HK-2 (cell line): ENCODE results near the gene THAP7.

ENCODE experiments used
- DNase-seq: peaks from one replicate; pipeline ENCODE4 v3.0.0-alpha.2; 2018; ENCODE audit not compliant: unreplicated experiment

Gene THAP7

GRCh38 chr22:21030621-21031544 is 29.0 kb upstream of the THAP7 start:
- no peak for DNase-seq

GRCh38 chr22:21030032-21030431 is 28.1 kb upstream of the THAP7 start:
- DNase-seq, result no peak

DNA sequence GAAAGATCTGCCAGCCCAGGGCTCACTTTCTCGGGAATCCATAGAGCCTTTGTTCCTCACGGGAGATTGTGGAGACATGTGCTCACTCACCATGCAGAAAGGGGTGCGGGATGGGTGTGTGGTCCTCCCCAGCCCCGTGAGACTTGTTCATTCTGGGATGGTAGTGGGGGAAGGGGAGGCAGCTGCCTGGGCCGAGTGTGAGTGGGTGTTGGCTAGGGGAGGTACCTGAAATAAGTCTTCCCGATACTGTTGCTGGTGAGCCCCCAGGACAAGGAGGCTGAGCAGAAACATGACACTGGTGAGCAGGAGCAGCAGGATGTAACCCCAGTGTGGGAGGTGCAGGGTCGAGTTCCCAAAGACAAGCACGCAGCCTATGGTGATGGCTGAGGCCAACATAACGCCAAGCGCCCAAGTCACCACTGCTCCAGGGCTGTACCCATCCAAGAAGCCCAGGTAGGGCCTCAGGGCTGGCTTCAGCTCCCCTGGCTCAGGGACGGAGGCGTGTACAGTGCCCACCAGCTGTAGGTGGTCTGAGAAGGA is 27.6 kb upstream of the THAP7 start:
- no peak for DNase-seq

GRCh38 chr22:21028277-21029251 is 26.6 kb upstream of the THAP7 start:
- DNase-seq, result no peak

- no peak for DNase-seq
These were observed 25.1 kb upstream of the THAP7 start for GRCh38 chr22:21026783-21027692.

- DNase-seq, result no peak
These were observed 24.1 kb upstream of the THAP7 start for GRCh38 chr22:21025763-21026755.

- DNase-seq, result no peak
These were observed 23.3 kb upstream of the THAP7 start for GRCh38 chr22:21025266-21025665.

DNA sequence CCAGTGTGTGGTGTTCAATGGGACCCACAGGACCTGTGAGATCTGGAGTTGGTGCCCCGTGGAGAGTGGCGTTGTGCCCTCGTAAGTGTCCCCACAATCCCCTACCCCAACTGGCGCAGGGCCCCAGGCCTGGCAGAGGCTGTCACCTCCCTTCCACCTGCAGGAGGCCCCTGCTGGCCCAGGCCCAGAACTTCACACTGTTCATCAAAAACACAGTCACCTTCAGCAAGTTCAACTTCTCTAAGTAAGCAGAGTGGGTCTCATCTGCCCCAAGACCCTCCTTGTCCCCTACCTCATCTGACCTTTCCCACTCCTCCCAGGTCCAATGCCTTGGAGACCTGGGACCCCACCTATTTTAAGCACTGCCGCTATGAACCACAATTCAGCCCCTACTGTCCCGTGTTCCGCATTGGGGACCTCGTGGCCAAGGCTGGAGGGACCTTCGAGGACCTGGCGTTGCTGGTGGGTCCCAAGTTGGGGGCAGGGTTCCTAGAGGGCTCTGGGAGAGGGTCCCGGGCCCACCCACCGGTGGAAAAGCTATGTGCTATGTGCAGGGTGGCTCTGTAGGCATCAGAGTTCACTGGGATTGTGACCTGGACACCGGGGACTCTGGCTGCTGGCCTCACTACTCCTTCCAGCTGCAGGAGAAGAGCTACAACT is 21.2 kb upstream of the THAP7 start:
- no peak for DNase-seq

GRCh38 chr22:21022507-21022906 is 20.6 kb upstream of the THAP7 start:
- no peak for DNase-seq

GRCh38 chr22:21020802-21021429 is 19.0 kb upstream of the THAP7 start:
- no peak for DNase-seq

GRCh38 chr22:21018314-21018713 is 16.4 kb upstream of the THAP7 start:
- DNase-seq, result no peak

DNA sequence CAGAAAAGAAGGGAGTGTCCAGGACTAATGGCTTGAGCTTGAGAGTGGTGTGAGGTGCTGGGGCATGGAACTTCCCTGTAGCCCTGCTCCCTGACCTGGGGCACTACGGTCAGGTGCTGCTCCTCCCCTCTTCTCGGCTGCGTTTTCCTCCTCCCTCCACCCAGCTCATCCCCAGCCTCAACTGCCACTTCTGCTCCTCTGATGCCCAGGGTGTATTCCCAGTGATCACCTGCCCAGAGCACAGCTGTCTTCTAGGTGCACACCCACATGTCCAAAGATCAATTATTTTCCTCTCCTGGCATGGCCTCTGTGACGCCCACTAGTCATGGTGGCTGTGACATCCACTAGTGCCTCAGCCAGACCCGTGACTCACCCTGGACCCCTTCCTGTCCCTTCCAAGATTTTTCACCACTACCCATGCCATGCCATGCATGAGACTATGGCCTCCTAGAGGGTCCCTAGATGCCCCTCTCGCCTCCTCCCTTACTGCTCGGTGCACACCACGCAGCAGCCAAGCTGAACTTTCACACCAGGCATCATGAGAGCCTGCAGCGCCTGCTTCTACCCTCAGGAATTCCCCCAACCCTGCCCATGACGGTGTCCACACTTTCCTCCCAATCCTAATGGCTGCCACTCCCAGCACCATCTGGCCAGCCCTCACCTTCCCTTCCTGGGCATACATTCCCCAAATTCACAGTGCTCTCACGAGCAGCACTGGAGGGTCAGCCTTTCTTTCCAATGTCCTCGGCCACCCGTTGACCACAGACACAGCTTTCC is 14.9 kb upstream of the THAP7 start:
- DNase-seq, result no peak

DNA sequence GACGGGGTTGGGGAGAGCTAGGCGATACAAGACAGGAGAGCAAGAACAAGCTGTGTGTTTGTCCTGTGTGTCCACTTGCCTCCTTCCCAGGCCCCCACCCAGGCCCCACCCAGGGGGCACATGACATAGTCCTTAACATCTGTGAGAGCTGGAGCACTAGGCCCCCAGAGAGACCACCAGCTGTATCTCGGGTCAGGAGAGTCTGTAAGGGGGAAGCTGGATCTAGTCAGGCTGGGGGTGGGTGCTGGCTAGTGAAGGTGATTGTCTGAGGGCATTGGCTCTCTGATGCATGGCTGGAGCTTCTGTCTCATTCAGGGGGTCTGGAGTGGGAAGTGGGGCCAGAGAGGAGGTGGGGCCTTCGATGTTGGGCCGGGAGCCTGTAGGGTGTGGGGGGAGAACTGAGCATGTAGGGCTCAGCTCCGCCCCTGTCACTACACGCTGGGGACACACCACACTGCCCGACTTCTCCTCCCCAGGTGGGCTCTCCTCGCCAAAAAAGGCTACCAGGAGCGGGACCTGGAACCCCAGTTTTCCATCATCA is 13.6 kb upstream of the THAP7 start:
- no peak for DNase-seq

DNA sequence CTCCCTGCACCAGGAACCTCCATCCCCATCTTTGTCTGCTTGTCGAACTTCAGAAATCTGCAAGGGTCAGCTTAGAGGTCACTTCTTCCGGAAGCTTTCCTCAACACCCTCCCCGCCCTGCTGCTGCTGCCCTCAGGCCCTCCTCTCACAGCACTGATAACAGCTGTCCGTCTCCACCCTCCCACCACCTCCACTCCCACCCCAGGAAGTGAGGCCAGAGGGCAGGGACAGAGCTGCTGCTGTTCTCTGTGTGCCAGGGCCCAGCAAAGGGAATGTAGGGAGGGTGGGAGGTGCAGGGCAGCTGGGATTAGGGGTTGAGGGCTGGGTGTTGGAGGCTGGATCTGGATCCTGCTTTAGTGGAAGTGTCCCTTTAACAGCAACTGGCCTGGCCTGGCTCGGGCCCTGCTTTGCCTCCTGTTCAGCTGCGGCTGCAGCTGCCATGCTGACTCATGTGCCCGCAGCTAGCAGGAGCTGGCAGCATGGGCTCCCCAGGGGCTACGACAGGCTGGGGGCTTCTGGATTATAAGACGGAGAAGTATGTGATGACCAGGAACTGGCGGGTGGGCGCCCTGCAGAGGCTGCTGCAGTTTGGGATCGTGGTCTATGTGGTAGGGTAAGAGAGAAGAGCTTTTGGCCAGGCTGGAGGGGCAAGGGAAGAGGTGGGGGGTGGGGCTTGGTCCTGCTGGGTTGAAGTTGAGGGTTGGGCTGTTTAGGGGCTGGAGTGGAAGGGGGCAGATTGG is 13.0 kb upstream of the THAP7 start, which contains the start of gene P2RX6:
TSS of gene P2RX6 (plus strand) at position 440 of the 740 bp plus-strand sequence. CDS start at position 450, 10 bp downstream.
- DNase-seq, result peak; percentile 50

DNA sequence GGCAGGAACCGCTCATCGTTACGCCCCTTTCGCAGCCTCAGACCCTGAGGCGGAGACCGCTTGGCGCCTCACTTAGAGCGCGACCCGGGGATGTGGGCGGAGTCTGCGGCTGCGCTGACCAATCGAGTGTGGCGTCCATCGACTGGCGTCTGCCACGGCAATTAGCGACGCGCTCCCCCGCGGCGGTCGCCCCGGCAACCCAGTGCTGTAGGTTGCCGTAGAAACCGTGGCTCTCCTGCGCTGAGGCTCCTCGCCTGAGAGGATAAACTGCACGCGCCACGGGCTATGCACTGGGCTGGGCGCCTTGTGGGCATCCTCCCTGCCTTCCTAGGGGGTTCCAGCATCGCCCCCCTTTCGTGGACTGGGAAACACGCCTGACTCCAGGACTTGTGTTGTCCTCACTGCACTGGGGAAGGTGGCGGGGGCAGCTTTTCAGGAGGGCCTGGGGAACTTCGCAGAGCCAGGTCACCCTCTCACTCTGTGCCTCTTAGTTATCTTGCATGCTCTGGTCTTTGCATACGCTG is 12.3 kb upstream of the THAP7 start:
- peak; percentile 90 for DNase-seq

DNA sequence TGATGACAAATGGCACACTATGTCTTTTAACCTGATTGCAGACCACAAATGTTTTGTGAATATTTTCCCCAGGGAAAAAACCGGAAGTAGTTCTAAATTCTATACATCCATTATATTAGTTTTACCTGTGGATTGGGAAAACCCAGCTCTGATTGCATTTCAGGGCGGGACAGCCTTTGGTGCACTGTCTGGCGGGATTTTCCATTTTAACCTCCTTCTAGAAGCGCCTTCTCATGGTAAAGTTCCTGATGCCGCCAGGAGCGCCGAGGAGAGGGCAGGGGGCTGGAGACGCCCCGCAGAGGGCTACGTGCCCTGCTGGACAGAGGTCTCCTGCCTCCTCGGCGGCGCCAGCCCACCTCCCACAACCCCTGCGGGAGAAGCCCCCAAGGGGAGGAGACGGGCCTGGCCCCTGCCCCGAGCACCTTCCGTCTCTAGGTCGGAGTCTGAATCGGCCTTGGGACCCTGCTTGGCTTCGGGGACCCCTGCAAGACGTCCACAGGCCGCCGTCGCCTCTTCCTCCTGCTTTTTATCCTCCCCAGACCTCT is 11.8 kb upstream of the THAP7 start:
- DNase-seq, result no peak
